Measurements from ENCODE around the gene POLE3. TPM values are rescaled to one million over a fixed set of nuclear protein-coding genes. Genes with fewer than 3 reads are reported as not detected.
A peak's percentile ranks its signal among the peaks of the same experiment; 100 is the strongest.

The POLE3 gene
- total RNA-seq, 4 donors from 2014 or later = 4.2 to 58.7 (median 24.4) TPM

DNA sequence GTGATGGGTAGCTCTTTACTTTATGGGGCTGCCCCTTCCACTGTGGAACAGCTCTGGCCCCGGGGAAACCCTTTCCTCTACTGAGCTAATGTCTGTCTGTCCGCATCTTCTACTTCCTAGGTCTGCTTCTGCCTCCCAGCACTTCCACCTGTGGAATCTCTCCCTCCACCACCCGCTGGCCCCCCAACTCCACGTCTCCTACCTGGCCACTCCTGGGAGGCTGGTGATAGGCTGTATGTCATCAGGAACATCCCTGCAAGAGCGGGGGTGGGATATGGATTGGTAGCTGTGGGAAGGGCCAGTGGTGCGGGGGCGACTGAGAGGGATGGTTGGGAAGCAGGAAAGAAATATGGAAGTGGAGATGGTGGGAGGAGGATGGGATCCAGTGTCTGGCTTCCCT is 18.6 kb downstream of the POLE3 start:
- peaks cover 0 to 31% (median 4%) of the 10 kb centered on the region in 4 donors for H3K36me3 ChIP-seq
- no peak overlapping the region for H3K27ac ChIP-seq
- in situ Hi-C loops (cut with MboI; ENCODE audit: low pct_ligation_motif_present in 1 of 4, low pct_unique_long_range_greater_than_20kb in 1 of 4, low sequenced_read_pairs in 3 of 4) (no loop called here), intact Hi-C loops (cut with DNase I; ENCODE audit: low total_unique reads) (no loop called here)
- H3K27me3 ChIP-seq = no peaks in the 10 kb centered on the region
- H3K9me3 ChIP-seq = no peaks in the 10 kb centered on the region
- WGBS, 2 donors (ENCODE audit: low coverage in 1 of 2) = 91 to 92% methylated on average over 4 to 7 of the region's 7 CpGs
- H3K4me3 ChIP-seq = no peak overlapping the region
- H3K4me1 ChIP-seq = peaks cover 11 to 39% (median 26%) of the 10 kb centered on the region in 4 donors
- DNase-seq = no peak
- no peak for TF ChIP-seq POLR2A (IDR thresholded peaks at IDR 0.05)
- TF ChIP-seq, protein P1, sequence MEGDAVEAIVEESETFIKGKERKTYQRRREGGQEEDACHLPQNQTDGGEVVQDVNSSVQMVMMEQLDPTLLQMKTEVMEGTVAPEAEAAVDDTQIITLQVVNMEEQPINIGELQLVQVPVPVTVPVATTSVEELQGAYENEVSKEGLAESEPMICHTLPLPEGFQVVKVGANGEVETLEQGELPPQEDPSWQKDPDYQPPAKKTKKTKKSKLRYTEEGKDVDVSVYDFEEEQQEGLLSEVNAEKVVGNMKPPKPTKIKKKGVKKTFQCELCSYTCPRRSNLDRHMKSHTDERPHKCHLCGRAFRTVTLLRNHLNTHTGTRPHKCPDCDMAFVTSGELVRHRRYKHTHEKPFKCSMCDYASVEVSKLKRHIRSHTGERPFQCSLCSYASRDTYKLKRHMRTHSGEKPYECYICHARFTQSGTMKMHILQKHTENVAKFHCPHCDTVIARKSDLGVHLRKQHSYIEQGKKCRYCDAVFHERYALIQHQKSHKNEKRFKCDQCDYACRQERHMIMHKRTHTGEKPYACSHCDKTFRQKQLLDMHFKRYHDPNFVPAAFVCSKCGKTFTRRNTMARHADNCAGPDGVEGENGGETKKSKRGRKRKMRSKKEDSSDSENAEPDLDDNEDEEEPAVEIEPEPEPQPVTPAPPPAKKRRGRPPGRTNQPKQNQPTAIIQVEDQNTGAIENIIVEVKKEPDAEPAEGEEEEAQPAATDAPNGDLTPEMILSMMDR (IDR thresholded peaks at IDR 0.05) = no peak
- TF ChIP-seq POLR2AphosphoS5 (IDR thresholded peaks at IDR 0.05) = no peak
- no peak for TF ChIP-seq EP300 (IDR thresholded peaks at IDR 0.05; ENCODE audit: low read depth)

DNA sequence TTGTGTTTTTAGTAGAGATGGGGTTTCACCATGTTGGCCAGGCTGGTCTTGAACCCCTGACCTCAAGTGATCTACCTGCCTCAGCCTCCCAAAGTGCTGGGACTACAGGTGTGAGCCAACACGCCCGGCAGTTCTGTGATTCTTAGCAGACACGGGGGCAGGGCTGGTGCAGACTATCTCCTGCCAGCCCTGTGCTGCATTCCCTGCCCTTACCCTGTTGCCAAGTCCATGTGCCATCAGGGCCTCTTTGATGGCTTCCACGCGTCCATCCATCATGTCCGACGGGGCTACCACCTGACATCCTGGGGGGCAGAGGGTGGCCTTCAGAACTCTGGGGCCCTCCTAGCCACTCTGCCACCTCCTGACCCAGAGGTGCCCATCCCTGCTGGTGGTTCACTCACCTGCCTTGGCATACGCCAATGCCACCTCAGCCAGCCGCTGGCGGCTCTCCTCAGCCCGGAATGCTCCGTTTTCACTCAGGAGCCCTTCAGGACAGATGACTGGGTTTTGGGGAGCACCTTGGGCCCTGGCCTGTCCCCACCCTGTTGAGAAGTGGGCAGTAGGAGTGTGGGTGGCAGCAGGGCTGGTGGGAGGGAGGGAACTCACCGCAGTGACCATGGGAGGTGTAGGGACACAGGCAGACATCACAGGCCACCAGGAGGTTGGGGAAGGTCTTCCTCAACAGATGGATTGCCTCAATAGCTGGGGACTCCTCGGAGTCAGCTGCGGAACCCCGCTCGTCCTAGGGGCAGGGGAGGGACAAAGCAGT is 20.1 kb downstream of the POLE3 start:
- in situ Hi-C loops (cut with MboI; ENCODE audit: low pct_ligation_motif_present in 1 of 4, low pct_unique_long_range_greater_than_20kb in 1 of 4, low sequenced_read_pairs in 3 of 4) = no loop called here
- intact Hi-C loops (cut with DNase I; ENCODE audit: low total_unique reads) = no loop called here
- Histone ChIP-seq H3K4me1 (peaks cover 10 to 42% (median 33%) of the 10 kb centered on the region in 4 donors), H3K27me3 (no peaks in the 10 kb centered on the region), H3K9me3 (no peaks in the 10 kb centered on the region), H3K4me3 (no peak overlapping the region), H3K27ac (no peak overlapping the region), H3K36me3 (peaks cover 0 to 31% (median 4%) of the 10 kb centered on the region in 4 donors)
- TF ChIP-seq POLR2A (IDR thresholded peaks at IDR 0.05) (no peak), EP300 (IDR thresholded peaks at IDR 0.05; ENCODE audit: low read depth) (no peak), POLR2AphosphoS5 (IDR thresholded peaks at IDR 0.05) (no peak)
- TF ChIP-seq, protein P1 (IDR thresholded peaks at IDR 0.05) = no peak
- WGBS, 2 donors (ENCODE audit: low coverage in 1 of 2) = 92% methylated on average over 17 of the region's 17 CpGs; no CpG with 5 or more reads in 1 of the 2 donors
- DNase-seq = no peak

DNA sequence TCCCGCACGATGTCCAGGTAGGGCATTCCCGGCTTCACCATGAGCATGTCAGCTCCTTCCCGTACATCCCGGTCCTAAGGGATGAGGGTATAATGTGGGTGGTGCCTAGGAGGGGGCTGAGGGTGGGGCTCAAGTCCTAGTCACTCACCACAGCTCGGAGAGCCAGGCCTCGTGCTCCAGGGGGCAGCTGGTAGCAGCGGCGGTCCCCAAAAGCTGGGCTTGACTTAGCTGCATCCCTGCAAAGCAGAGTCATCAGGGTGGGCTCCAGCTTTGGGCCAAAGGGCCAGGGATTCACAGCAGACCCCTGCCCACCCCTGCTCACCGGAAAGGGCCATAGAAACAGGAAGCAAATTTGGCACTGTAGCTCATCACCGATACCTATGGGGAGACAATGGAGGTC is 21.0 kb downstream of the POLE3 start:
- TF ChIP-seq POLR2AphosphoS5 (IDR thresholded peaks at IDR 0.05) (no peak), POLR2A (IDR thresholded peaks at IDR 0.05) (no peak), EP300 (IDR thresholded peaks at IDR 0.05; ENCODE audit: low read depth) (no peak)
- TF ChIP-seq, protein P1 (IDR thresholded peaks at IDR 0.05) = no peak
- H3K4me1 ChIP-seq = peaks cover 8 to 39% (median 33%) of the 10 kb centered on the region in 4 donors
- H3K9me3 ChIP-seq = no peaks in the 10 kb centered on the region
- intact Hi-C loops (cut with DNase I; ENCODE audit: low total_unique reads) (no loop called here), in situ Hi-C loops (cut with MboI; ENCODE audit: low pct_ligation_motif_present in 1 of 4, low pct_unique_long_range_greater_than_20kb in 1 of 4, low sequenced_read_pairs in 3 of 4) (no loop called here)
- no peaks in the 10 kb centered on the region for H3K27me3 ChIP-seq
- DNase-seq = no peak
- peak overlapping the region; percentile 81 to 91 (median 88) for H3K27ac ChIP-seq
- H3K36me3 ChIP-seq = peaks cover 0 to 31% (median 4%) of the 10 kb centered on the region in 4 donors
- 60 to 93% methylated on average over 1 to 11 of the region's 11 CpGs for WGBS, 2 donors (ENCODE audit: low coverage in 1 of 2)
- no peak overlapping the region for H3K4me3 ChIP-seq

DNA sequence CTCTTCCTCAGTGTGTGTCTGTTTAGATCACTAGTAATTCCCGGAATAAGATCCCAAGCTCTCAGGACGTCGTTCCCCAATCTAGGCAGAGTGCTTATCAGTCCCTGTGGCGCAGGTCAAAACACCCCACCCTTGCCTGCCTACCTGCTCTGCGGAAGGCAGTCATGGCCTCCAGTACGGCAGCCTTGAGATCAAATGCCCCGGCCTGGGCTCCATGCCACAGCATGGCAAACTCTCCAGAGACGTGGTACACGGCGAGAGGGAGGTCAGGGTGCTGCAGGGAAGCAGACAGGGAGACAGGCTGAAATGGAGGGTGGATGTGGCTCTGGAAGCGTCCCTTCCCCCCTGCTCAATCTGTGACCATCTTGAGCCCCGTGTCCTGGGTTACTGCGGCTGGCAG is 21.6 kb downstream of the POLE3 start:
- Histone ChIP-seq H3K9me3 (no peaks in the 10 kb centered on the region), H3K27ac (peak overlapping the region; percentile 81 to 91 (median 88)), H3K4me3 (no peak overlapping the region), H3K27me3 (no peaks in the 10 kb centered on the region), H3K4me1 (peaks cover 8 to 39% (median 33%) of the 10 kb centered on the region in 4 donors), H3K36me3 (peaks cover 0 to 28% (median 4%) of the 10 kb centered on the region in 4 donors)
- in situ Hi-C loops (cut with MboI; ENCODE audit: low pct_ligation_motif_present in 1 of 4, low pct_unique_long_range_greater_than_20kb in 1 of 4, low sequenced_read_pairs in 3 of 4) (no loop called here), intact Hi-C loops (cut with DNase I; ENCODE audit: low total_unique reads) (no loop called here)
- peak; percentile 62 for DNase-seq
- TF ChIP-seq POLR2AphosphoS5 (IDR thresholded peaks at IDR 0.05) (no peak), EP300 (IDR thresholded peaks at IDR 0.05; ENCODE audit: low read depth) (no peak), POLR2A (IDR thresholded peaks at IDR 0.05) (no peak)
- TF ChIP-seq, protein P1 (IDR thresholded peaks at IDR 0.05) = no peak
- WGBS, 2 donors (ENCODE audit: low coverage in 1 of 2) = 51% methylated on average over 13 of the region's 13 CpGs; no CpG with 5 or more reads in 1 of the 2 donors
